Astrocyte of the hippocampus (primary cell): ENCODE measurements around the gene RALBP1.

Source experiments
- DNase-seq: peaks from one replicate; pipeline ENCODE4 v3.0.0; 2011; ENCODE audit warnings: low read depth, low spot score

The RALBP1 gene

DNA sequence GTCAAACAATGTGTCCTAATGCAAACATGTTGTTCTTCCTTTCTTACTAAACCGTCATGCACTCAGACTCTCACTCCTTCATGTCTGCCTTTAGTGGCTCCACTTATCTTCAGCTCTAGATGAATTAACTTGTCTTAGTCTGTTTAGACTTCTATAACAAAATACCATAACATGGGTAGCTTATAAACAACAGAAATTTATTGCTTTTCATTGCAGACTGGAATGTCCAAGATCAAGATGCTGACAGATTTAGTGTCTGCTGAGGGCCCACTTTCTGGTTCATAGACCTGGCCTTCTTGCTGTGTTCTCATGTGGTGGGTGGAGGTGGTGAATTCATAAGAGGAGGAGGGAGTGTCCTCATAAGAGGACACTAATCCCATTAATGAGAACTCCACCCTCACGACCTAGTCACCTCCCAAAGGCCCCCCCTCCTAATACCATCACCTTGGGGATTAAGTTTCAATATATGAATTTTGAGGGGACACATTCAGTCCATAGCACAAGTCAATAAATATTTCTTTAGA, 32.3 kb downstream of the RALBP1 start:
- no peak for DNase-seq

DNA sequence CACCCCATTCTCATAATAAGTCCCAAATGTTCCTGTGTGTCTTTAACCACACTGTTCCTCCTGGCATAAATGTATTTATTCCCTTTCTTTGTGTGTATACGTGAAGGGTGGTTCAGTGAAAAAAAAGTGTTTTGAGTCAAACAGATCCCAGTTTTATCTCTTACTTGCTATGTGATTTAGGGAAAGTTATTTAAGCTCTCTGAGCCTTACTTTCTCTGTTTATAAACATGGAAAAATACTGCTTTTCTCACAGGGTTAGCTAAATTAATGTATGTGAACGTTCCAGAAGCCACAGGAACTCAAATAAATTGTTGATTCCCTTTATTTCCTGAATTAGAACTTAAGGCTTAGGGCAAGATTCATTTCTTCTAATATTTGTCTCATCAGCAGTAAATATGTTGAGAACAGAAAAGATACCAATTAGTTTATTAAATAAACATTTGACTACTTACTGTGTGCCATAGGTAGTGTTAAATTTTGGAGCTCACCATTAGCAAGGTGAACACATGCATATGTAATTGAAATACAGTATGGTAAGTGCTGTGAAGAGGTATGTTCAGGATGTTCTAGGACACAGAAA, 33.2 kb downstream of the RALBP1 start:
- DNase-seq = no peak

DNA sequence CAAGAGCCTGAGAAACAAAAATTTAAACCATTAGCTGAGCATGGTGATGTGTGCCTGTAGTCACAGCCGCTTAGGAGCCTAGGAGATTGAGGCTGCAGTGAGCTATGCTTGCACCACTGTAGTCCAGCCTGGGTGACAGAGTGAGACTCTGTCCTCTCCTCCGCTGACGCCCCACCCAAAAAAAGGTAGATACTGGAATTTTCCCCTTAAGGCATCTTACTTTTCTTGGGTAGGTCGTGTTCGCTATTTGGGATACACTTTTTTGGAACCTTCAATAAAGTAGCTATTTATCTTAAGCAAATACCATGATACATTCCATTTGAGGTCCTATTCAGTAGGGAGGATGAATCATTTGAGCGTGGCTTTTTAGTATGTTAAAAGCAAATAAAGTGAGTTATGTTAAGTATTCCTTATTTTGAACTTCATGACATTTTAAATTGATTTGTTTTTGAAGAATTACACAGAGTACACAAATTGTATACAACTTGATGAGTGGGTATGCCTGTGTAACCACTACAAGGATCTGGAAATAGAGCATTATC, 38.7 kb downstream of the RALBP1 start:
- peak; percentile 69 for DNase-seq

DNA sequence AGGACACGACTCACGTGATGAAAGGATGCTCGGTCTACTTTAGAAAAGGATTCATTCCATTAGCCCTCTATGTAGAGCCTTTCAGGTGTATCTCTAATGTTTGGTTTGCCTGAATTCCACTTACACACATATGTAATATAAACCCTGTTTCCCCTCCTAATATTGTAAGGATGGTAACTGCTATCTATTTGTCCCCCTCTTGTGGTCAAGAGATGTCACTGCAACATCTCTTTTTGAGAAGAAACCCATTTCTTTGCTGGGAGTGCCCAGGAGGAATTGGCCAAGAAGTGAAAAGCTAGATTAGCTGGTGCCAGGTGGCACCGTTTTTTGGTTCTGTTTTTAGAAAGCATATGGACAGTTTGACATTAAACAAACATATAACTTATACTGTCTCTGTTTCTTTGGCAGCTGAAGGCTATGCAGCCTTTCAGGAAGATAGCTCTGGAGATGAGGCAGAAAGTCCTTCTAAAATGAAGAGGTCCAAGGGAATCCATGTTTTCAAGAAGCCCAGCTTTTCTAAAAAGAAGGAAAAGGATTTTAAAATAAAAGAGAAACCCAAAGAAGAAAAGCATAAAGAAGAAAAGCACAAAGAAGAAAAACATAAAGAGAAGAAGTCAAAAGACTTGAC, 41.2 kb downstream of the RALBP1 start:
- peak; percentile 59 for DNase-seq

DNA sequence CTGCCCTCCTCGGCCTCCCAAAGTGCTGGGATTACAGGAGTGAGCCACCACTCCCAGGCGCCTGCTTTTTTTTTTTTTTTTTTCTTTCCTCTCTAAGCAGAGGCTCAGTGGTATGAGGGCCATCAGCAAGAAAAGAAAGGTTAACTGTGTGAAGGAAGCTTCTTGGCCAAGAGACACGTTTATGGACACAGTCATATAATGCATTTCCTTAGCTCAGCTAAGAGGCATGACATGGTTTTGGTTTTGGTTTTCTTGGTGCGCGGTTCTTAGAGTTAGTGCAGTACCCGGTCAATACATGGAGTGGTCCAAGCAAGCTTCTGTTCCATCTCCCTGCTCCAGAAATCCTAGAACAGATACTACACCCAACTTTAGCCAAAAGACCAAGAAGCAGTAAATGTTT, 42.6 kb downstream of the RALBP1 start:
- DNase-seq = no peak

DNA sequence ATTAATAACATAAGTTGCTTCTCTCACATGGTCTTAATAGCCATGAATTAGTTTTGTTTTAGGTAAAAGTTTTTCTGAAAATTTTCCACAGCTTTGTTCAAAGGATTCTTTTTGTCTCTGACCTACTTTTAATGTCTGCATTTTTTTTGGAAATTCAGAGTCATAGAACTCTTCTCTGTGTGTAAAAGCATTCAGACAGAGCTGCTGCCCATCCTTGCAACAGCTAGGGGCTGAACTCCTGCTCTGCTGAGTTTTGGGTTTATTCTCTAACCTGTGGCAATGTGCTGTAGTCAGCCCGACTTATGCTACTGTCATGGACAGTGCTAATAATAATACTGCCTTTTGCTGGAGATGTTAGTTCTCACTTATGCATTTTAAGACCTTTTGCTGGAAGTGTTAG, 44.1 kb downstream of the RALBP1 start:
- no peak for DNase-seq

DNA sequence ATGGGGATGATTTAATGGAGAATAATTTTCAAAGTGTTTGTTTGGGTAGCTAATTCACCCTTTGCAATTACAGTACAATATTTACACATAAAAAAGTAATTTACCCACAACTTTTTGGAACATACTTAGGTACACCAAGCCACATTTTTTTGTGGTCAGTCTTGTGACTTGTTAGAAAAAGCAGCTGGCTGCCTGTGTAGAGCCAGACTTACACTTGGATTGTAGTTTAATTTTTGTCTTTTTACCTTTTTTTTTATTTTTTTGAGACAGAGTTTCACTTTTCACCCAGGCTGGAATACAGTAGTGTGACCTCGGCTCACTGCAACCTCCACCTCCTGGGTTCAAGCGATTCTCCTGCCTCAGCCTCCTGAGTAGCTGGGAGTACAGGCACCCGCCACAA, 45.4 kb downstream of the RALBP1 start:
- DNase-seq = peak; percentile 41

DNA sequence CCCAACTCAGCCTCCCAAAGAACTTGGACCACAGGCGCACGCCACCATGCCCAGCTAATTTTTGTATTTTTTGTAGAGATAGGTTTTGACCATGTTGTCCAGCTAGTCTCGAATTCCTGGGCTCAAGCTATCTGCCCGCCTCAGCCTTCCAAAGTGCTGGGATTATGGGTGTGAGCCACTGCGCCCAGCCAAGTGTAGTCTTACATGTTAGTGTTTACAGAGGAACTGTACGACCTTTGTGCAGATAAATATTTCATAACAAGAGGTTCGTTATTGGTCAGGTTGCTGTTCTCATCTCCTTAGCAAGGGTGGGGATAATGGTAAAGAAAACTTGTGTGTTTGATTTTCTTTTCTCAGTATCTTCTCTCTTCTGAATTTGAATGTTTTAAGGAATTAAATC, 46.5 kb downstream of the RALBP1 start:
- DNase-seq = no peak

DNA sequence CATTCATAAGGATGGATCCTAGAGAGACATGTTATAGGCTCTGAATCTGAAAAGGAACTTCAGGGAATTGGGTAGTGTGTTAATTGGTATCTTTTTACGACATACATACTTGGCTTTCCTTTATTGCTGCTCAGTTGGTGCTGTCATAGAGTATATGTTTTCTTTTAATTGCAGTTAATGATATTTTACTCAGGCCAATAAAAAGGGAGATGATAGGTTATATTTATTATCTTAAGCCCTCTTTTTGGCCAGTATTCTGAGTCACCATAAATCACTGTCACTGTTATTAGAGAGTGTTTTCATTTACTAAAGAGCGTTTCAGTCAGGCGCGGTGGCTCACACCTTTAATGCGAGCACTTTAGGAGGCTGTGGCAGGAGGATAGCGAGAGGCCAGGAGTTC, 47.6 kb downstream of the RALBP1 start:
- no peak for DNase-seq

DNA sequence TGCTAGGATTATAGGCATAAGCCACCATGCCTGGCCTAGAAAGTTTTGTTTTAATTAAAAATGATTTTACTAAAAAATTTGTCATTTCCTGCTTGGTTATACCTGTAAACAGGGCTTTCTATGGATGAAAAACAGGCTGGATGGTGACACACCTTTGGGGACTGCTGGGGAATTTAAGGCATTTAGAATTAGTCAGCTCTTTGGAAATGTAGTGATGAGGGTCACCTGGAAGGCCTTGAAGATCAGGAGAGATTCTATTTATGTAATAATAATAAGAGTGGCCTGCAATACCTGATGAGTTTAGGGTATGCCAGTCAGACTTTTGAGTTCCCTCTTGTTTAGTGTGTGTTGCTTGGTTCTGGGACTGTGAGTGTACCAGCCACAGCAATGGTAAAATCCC, 51.1 kb downstream of the RALBP1 start:
- no peak for DNase-seq

DNA sequence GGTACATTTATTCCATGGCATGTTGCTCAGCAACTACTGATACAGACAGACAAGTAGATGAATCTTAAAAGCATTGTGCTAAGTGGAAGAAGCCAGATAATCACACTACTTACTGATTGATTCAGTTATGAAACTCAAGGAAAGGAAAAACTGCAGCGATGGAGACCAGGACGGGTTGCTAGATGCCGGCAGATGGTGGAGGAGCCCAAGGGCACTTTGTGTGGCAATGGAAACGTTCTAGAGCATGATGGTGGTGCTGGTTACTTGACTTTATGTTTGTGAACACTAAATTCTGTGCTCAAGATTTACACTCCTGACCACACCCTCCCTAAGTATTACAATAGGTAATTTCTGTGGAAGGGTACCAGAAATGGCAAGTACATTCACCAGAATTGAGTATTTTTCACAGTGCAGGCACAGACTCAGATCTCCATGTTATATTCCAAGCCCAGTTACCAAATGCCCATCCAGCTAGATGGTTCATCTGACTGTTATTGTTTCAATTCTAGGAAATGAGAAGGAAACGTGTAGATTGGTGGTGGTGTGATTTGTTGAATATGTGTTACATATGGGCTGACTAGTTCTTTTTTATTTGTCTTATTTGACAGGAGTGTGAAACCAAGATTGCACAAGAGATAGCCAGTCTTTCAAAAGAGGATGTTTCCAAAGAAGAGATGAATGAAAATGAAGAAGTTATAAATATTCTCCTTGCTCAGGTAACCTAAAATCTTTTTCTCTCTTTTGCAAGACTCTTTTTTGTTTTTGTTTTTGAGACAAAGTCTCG, 55.1 kb downstream of the RALBP1 start:
- DNase-seq = no peak

DNA sequence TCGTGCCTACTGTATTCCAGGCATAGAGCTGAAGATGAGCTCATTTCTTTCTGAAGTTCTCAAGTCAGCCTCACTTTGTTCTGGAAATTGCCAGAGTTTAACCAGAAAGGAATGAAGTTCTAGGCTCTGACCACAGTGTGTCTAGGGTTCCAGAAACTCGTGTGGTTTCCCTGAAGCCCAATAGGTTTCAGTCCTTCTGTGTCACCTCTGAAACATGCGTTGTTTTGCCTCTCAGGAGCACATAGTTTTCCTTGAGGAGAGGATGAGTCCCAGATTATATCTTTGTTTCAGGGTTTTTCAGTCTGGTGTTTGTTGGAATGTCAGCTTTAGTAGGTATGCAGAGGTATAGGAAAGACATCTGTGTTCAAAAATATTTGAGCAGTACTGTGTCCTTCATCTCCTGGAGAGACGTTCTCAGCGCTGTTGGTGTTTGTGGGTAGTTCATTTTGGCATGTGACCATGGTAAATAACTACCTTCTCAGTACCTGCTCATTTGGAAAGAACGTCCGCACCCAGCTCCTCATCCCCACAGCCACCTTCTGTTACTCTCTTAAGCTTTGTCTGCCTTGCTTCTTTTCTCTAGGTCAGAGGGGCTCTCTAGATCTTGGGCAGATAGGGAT, 56.6 kb downstream of the RALBP1 start:
- DNase-seq = peak; percentile 23

DNA sequence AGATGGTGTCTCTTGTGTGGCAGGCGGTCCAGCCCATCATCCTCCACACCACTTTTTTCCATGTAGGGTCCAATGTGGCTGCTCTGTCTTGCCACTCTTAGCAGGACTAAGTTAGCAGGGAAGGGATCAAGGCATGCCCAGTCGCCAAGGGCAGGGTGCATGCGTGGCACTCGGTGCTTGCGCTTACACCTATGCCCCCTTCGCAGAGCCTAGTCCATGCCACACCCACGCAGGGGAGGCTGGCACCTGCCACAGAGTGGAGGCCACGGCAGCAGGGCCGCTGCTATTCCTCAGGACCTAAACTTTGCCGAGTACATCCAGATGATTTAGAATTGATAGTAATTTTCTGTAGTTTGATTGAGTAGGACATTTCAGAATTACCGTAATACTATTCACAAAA, 59.5 kb downstream of the RALBP1 start:
- DNase-seq = no peak

DNA sequence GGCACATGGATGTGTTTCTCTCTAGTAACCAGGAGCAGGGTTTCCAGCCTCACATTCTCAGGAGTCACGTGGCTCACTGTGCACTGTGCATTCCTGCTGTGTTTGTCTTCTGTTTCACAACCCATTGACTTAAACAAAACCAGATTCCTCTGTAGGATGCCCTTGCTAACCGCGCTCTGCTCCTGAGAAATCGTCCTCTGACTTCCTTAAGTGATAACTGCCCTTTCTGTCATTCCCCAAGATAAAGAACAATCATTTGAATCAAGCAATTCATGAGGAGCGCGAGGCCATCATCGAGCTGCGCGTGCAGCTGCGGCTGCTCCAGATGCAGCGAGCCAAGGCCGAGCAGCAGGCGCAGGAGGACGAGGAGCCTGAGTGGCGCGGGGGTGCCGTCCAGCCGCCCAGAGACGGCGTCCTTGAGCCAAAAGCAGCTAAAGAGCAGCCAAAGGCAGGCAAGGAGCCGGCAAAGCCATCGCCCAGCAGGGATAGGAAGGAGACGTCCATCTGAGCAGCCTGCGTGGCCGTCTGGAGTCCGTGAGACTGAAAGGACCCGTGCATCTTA, 60.2 kb downstream of the RALBP1 start:
- DNase-seq = peak; percentile 75

DNA sequence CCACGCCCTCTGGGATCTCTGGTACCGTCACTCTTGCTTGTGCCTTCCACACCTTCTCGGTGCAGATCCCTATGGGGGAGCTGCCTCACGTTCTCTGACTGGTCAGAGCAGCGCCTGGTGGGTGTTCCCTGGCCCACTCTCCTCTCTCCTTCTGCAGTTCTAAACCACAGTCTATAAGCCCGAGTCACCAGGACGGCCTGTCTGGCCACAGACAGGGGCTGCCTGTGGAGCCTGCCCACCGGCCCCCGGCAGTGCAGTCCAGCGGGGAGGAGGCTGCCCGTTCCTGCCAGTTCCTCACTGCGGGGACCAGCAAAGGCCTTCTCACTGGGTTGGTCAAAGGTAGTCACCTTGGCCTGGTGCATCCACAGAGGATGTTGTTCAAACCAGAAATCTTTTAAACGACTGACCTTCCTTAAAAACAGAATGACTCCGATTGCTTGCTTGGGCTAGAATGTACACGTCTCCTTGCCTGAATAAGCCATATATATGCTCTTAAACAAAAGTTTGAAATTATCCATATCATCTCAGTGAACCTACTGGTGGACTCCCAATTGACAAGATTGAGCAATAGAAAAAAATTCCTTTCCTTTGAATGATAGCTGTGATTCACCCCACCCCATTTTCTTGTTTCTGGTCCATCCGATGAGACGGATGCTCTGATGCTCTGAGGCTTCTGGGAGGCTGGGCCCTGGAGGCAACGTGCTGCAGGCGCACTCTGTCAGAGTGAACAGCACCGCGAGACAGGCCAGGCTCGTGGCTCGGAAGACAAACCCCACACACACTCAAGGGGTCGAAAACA, 61.2 kb downstream of the RALBP1 start:
- DNase-seq = no peak

DNA sequence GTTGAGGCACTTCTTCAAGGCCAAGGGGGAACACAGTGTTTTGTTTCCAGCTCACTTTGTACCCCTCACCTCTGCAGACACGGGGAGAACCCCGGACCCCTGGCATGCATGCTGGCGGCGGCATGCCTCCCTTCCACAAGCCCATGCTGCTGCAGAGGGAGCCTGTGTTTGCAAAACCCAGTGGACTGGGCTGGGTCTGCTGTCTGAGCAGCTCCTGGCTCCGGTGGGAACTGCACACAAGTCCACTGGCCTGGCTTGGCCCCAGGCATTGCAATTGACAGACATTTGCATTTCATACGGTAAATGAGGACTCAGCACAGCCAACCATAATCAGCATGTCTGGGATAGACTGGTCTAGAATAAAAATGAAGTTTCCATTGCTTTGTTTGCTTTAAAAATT, 62.4 kb downstream of the RALBP1 start:
- no peak for DNase-seq

DNA sequence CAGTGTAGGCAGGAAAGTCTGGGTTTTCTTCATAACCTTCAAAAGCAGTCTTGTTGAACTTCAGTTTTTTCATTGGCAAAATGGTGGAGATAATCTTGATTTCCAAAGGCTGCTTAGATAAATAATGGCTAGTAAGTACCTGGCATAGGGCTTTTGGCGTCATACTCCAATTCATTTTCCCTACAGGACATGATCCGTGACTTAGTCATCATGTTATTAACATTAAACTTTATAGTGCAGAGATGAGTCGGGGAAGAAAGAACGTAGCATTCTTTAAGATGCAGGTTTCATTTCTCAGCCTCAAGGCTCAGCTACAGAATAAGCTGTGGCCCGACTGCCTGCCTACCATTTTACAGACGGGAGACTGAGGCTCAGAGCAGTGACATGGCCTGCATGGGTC, 64.0 kb downstream of the RALBP1 start:
- peak; percentile 23 for DNase-seq

DNA sequence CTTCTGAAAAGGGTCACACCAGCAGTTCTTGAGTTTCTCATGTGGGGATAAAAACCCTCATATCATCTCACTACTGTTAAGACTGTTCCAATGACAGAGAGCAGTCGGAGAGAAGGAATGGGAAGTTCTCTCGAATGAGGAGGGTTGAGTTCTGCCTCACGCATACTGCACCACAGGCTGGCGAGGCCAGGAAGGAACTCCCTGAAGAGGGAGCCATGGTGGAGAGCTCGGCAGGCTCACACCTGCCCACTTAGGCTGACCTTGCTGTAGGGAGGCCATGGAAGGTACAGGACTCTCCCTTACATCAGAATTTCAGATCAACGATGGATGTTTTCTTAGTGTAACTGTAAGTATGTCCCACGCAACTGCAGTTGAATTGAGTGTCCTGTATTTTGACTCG, 64.6 kb downstream of the RALBP1 start:
- no peak for DNase-seq

DNA sequence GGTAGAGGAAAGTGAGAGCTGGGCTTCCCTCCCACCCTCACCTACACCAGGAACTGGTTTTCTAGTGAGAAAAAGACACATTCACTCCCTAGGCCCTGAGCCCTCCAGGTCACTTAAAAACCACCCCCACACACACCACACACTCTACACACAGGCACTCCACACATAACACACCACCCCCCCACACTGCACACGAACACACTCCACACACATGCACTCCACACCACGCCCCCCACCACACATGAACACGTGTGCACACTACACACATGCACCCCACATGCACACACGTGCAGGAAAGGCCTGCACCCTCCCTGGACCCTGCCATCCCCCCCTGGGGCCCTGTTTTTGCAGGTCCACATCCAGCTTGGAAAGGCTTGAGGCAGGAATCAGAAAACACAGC, 67.6 kb downstream of the RALBP1 start:
- DNase-seq = no peak

DNA sequence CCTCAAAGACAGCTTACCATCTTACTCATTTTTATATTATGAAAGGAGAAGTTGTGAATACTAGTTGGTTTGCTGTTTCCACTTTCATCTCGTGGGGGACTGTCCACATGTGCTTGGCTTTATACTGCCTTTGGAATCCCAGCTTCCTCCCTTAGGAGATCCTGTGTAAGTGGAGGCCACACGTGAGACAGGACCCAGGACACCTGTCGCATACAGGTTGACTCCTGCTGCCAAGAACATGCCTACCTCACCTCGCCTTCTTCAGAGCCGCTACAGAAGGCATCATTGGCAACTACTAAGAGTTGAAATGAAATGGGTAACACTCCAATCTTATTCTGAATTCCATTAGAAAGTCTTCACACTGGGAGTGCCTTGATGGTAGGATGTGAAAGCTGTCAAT, 69.7 kb downstream of the RALBP1 start:
- no peak for DNase-seq

DNA sequence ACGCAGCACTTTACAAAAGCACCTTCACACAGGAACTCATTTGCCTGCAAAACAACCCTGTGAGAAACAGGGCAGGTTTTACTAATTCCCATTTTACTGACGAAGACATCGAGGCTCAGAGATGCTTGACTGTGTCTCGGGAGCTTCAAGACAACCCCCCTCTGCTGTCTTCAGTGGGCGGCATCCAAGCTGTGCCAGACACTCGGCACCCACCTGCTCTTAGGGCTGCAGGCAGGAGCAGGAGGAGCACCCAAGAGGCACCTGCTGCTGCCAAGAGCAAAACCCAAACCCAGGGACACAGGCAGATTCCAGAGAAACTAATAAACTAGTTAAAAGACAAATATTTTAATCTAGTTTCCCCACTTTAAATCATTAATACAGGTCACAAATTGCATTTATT, 71.2 kb downstream of the RALBP1 start:
- DNase-seq = no peak
